Myocyte (in vitro differentiated cells): ENCODE measurements around the gene D2HGDH. TPM values are rescaled to one million over a fixed set of nuclear protein-coding genes. Genes with fewer than 3 reads are reported as not detected.

Experiments
- DNase-seq: peaks from one replicate; pipeline ENCODE4 v3.0.0-alpha.2; 2012; ENCODE audit warnings: low read depth
- polyA plus RNA-seq: library from polyadenylated mRNA; unstranded; fragments of >200 nt; gene quantifications from one replicate; pipeline ENCODE4 v1.2.1, GENCODE V29; 2012; ENCODE audit warnings: missing spikeins
- total RNA-seq: library from RNA; depleted of rRNA; stranded (reverse); fragments of >200 nt; gene quantifications from 2 replicates; pipeline ENCODE4 v1.2.3, GENCODE V29; 2014

The D2HGDH gene
- total RNA-seq, result 17.3 and 23.7 TPM in 2 replicates
- 21.3 TPM for polyA plus RNA-seq

DNA sequence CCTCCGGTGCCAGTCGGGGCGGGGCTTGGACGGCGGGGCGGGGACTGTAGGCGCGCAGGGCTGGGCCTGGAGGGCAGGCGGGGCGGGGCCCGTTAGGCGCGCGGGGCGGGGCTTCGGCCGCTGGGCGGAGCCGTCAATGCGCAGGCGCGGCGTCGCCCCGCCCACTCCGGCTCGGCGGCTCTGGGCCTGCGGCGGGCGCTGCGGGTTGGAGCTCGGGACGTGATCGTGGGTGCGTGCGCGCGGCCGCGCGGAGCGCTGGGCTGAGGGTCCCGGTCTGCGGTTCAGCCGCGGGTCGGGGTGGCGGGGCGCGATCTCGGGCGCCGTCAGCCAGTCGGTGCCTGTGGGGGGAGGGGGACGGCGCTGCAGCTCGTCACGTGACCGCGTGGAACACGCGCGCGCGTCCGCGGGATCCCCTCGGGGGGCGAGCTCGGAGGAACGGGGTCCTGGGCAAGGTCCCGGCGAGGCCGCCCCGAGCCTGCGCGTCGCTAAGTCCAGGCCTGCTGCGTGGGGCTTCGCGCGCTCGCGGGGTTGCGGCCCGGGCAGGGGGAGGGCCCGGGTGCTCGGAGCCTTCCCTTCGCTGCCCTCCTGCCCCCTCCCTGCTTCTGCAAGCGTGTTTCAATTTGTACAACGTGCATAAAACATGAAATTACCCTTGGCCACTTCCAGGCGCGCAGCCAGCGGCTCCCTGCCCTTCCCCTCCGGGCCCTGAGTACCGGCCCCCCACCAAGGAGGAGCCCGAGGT lies at the start of gene D2HGDH:
TSS of gene D2HGDH (plus strand) at position 164 of the 742 bp plus-strand sequence. CDS start 595 bp downstream, outside the sequence.
- DNase-seq, result peak; percentile 84

DNA sequence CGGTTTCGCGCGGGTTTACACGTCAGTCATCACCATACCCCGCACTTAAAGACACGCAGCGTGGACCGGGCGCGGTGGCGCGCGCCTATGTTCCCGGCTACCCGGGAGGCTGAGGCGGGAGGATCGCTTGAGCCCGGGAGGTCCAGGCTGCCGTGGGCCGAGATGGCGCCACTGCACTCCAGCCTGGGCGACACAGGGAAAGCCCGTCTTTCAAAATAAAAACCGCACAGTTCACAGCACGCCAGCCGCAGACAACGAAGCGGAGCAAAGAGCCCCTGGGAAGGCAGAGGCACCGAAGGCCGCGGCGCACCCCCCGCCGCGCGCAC lies 48.1 kb upstream of the D2HGDH start:
- no peak for DNase-seq

DNA sequence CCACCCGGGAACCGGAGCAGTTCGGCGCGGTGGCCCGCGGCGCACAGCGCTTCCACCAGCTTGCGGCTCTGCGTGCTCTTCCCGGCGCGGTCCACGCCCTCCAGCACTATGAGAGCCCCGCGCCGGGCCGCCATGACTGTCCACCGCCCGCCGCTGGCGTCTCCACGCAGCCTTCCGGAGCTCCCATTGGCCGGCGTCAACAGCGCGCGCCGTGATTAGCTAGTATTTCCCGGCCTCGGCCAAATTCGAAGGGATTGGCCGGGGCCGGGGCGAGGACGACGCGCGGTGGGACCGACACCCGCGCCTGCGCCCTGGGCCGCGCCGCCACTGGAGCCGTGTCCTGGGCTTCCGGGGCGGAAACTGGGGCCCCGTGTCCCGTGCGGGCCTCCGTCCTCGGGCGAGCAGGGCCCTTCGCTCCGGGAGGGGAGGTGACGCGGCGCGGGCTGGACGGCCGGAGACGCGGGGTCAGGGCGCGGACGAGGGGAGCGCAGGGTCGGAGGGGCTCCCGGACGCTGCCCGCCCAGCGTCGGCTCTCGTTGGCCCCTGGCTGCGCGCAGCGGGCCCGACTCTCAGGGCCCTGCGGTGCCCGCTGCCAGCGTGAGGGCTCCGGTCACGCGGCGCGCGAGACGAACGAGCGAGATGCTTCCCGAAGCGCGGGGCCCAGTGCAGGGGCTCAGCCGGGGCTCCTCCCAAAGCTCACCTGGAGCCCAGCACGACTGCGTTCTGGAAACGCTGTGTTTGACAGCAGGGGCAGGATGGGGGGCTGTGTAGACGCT lies 47.6 kb upstream of the D2HGDH start, which contains the start of gene DTYMK:
TSS of gene DTYMK (minus strand) at position 166 of the 776 bp plus-strand sequence. CDS start at position 134, 32 bp downstream.
- peak; percentile 98 for DNase-seq

DNA sequence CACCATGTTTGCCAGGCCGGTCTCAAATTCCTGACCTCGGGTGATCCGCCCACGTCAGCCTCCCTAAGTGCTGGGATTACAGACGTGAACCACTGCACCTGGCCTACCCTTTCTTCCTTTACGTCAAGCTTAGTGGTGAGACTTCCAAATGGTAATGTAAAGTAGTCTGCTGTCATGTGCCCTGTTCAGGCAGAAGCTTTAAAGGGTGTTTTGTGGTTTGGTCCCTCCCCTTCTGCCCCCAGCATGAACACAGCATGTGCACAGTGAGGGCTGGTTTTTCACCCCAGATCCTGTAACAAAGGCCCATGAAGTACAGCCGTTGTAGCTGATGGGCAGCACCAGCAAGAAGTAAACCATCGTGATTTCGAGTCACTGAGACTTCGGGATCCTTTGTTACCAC lies 45.1 kb upstream of the D2HGDH start:
- DNase-seq, result no peak

DNA sequence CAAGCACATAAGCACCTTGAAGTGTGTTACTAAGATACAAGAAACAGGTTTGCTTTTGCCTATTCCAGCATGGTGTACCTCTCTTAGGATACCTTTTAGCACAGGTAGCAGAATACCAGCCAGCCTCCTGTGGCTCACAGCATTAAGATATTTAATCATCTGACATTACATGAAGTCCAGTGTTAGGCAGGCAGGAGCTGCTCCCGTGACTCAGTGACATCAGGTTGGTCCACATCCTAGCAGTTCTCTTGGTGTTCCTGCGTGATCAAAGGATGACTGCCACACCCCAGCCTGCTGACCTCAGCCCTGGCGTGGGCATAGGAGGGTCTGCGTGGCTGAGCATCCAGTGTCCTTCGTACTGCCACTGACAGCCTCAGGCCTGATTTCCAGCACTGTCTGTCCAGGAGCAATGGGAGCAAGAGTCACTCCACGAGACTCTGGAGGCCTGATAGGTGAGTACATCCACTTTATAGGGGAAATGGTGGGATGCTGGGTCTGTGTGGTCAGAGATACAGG lies 44.2 kb upstream of the D2HGDH start:
- no peak for DNase-seq

DNA sequence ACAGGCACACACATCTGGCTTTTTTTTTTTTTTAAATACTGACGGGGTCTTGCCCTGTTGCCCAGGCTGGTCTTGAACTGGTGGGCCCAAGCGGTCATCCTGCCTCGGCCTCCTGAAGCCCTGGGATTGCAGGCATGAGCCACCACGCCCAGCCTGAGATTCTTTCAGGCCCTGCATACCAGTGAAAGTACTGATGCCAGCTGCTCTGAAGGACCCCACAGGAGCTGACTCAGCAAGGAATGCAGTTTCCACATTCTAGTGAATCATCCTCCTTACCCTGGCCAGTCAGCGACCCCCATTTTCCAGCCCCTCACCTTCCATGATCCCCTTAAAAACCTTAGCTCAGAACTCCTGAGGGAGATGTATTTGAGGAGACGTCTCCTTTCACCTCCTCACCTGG lies 42.0 kb upstream of the D2HGDH start:
- peak; percentile 75 for DNase-seq

DNA sequence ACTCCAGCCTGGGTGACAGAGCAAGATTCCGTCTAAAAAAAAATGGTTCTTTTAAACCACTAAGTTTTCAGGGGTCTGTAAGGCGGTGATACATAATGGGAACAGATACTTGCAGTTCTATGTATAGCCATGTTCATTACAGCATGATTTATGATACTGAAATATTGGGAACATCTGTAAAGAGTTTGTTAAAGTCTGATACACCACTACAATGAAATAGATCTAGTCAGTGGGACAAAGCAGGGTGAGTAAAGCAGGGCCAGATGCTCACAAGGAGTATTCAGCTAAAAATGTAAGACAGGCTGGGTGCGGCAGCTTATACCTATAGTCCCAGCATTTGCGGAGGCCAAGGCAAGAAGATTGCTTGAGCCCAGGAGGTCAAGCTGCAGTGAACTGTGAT lies 38.8 kb upstream of the D2HGDH start:
- no peak for DNase-seq

DNA sequence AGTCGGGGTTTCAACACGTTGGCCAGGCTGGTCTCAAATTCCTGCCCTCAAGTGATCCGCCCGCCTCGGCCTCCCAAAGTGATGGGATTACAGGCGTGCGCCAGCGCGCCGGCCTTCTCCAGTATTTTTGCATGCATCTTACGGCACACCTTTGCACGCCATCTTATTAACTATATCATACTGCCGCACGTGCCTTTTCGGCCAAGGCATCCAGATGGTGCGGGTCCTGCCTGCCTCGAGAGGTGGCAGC lies 33.4 kb upstream of the D2HGDH start:
- no peak for DNase-seq

DNA sequence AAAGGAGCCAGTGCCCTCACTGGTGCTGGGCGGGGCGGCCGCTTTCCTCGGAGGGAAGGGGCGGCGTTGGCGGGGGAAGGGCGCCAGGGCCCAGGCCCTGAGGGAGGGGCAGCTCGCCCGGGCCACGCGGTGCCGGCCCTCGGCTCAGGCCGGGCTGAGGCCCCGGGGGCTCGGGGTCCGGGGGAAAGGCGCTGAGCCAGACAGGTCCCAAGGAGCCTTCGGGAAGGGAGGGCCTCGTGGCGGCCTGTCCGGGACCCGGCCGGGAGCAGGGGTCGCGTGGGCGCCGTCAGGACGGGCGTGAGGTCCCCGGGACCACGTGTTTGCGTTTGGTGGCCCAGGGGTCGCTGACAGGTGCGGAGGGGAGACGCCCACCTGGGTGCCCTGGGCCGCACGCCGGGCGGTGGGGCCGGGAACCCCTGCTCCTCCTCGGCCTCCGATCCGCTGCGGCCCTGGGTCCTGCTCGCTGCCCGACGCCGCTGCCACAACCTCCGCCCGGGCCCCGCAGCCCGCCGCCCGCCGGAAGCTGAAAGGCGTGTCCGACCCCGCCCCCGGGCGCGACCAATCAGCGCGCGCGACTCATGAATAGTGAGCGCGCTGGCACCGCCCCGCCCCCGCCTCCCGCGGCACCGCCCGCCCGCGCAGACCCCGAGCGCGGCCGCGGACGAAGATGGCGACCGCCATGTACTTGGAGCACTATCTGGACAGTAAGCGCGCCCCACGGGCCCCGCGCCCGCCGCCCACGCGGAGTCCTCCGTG lies 32.9 kb upstream of the D2HGDH start, which contains the start of gene ING5:
TSS of gene ING5 (plus strand) at position 641 of the 756 bp plus-strand sequence. CDS start at position 668, 27 bp downstream.
- DNase-seq, result peak; percentile 94

DNA sequence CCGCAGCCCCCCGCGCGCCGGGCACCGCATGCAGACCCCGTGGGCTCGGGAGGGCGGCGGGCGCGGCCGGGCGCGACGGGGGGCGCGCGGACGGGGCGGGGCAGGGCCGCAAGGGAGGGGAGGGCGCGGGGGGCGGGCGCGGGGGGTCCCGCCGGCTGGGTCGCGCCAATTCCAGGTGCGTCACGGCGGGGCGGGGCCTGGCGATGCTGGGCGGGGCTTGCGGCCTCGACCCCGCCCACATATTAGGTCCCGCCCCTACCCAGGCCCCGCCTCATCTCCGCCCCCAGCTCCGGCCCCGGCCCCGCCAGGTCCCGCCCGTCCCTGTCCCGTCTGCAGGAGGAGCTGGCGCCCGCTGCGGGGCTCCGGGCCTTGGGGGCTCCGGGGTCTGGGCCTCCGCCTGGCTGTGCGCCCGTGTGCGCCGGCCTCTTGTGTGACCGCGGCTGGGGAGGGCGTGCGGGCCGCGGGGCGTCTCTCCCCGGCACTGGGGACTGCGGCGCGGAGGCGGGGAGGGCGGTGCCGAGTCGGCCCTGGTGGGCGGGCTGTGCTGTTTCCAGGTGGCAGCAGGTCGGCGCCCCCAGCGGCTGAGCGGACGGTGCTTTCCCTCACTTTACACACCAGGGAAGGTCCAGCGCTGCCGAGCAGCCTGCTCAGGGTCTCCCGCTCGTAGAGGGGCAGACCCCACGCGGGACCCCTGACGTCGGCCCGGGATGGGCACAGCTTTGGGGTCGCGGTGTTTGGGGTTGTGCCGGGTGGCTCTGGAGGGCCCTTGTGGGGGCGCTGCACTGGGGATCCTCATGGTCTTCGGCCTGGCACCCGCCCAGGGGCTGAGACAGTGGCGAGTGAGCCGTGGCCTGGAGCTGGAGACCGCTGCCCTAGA lies 32.0 kb upstream of the D2HGDH start:
- peak; percentile 75 for DNase-seq

DNA sequence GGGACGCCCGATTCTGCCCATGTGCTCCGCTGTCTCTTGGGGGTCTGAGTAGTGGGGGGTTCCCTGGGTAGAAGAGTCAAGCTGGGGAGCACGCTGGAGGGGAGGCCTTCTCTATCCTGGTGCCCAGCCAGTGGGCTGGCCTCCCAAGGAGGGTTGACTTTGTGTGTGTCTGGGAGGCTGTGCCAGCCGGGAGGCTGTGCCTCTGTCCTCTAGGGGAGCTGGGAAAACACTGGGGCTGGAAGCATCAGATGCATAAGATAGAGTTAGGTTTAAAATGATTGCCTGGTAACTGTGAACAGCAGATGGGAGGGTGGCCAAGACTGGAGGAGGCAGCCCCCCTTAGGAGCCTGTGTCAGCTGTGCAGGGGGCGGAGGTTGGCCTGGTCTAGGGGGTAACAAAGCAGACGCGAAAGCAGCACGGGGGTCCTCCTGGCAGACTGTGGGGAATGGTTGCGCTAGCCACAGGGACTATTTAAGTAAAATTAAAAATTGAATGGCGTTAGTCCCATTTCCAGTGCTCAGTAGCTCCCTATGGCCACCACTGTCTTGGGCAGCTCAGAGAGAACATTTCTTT lies 31.3 kb upstream of the D2HGDH start:
- DNase-seq, result peak; percentile 30

DNA sequence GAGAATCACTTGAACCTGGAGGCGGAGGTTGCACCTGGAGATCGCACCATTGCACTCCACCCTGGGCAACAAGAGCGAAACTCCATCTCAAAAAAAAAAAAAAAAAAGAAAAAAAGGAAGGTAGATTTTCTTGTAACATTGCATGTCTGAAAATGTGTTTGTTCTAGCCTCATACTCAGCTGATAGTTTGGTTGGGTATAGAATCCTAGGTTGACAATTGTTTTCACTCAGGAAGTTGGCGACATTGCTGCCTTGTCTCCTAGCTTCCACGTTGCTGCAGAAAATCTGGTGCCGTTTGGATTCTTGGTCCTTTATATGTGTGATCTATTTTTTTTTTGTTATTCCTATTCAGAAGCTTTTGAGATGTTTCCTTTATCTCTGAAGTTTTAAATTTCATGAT lies 27.9 kb upstream of the D2HGDH start:
- no peak for DNase-seq

DNA sequence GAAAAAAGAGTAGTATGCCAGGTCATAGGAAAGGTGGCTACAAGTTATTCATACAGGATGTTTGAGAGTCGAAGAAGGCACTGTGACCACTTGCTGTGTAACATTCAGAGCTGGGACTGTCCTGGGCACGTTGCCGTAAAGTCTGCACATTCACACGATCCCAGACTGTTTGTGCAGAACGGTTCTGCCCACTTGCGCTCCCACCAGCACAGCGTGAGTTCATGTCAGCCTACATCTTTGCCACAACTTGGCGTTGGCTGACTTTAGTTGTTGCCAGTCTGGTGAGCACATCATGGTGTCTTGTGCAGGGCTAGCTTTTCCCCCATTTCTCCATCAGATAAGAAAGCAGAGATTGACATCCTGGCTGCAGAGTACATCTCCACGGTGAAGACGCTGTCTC lies 25.6 kb upstream of the D2HGDH start:
- DNase-seq, result no peak

DNA sequence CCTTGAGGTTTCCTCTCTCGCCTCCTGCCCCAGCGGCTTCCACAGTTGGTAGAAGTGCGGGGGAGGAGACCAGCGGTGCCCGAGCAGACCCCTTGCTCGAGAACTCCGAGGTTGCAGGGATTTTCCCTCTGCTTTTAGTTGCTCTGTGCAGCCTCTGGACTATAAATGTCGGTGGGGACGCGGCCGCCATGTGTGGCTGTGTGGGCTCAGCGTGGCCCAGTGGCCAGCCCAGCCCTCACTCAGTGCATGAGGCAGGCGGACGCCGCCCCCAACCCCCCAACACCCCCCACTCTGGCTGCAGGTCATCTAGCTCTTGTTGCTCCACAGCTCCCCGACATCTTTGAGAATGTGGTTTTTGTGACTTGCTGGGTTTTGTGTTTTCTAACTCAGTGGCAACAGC lies 15.3 kb upstream of the D2HGDH start:
- no peak for DNase-seq

DNA sequence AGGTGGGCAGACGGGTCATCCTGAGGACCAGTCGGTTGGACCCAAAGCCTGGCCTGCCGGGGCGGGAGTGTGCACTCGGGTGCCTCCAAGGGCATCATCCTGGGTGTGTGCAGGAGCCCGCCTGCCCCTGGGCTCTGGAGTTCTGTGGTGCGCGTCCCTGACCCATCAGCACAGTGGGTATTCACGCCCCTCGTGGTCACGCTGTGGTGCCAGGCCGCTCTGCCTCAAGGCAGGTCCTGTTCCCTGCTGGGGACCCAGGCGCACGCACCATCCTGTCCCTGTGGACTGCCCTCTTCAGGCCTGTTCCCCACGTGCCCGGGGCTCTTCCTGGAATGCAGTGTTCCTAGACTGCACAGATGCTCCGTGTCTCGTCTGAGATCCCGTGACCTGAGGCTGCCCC lies 14.3 kb upstream of the D2HGDH start:
- no peak for DNase-seq

DNA sequence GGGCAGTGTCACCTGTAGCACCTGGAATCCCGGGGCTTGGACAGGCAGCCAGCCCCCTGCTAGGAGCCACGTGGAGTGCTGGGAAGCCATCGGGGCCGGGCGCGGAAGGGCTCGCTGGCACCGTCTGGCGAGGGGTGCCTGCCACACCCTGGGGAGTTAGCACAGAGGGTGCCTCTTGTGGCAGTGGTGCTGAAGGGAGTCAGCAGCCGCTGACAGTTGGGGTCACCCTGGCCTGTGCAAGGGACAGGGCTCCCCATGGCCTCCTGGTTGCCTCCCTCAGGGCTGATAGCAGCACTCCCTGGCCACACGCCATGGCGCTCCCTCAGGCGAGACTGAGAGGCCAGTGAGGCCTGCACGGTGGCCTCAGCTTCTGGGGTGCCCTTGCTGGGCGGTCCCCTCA lies 13.9 kb upstream of the D2HGDH start:
- DNase-seq, result no peak

DNA sequence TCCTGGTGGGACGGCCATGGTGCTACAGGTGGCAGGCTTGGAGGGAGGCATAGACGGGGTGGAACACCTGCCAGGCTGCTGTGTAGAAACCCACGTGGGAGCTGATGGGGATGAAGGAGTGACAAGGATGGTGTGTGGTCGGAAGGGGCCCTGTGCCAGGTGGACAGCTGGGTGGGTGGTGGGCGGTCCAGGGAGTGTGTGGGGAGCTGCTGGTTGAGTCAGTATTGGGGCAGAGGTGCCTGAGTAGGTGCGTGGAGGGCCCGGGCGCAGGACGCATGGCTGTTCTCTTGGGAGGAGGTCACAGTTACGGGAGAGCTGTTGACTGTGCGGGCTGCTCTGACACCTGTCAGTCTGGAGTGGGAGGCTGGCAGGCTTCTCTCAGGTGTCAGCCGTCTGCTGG lies 12.6 kb upstream of the D2HGDH start:
- DNase-seq, result no peak

DNA sequence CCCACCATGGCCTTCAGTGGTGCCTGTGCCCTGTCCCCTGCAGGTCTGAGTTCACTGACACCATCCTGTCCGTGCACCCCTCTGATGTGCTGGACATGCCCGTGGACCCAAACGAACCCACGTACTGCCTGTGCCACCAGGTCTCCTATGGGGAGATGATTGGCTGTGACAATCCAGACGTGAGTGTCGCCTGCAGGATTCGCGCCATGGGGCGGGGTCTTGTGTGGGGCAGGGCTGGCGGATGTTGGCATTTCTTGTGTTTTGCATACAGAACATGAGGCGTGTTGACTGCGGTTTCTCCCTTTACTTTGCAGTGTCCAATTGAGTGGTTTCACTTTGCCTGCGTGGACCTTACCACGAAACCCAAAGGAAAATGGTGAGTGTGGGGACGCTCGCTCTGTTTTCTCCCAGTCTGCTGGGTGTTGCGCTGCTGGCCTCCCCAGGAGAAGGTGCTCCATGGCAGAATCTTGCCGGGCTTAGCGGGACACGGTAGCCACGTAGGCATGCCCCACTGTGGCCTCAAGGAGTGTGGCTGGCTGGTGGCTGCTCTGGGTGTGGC lies 11.5 kb upstream of the D2HGDH start:
- DNase-seq, result no peak

DNA sequence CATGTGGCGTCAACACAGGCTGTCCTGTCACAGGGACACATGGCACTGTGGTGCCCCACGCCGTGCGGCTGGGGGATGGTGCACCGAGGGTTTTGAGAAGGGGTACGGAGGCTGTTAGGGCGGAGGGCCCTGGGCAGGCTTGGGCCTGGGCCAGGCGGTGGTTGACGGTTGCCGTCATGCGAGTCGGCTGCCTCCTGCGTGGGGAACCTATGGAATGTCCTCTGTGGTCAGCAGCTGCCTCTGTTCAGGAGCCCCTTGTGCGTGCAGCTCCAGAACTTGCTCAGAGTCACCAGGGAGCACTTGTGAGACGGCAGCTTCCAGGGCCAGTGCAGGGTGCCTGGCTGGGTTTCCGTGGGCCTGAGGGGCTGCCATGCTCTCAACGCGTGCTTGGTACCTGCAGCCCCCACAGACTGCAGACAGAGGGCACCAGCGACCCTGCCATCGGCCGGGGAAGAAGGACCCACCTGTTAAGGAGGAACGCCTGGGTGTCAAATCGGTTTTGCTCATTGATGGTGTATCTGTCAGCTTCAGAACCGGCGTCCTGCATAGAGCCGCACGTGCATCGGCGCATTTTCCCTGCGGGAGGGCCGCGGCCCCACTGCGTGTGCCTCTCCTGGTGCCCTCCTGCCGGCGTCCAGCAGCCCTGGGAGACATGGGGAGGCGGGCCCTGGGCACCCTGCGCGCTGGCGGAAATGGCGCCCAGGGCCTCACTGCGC lies 10.0 kb upstream of the D2HGDH start:
- DNase-seq, result no peak
